Effector memory CD4-positive, alpha-beta T cell (primary cell): ENCODE measurements around the gene CCP110.

Experiments
- DNase-seq, 3 donors: peaks; one replicate each; pipeline ENCODE4 v3.0.0-alpha.2; 2020
- H3K27ac ChIP-seq: 2 replicates; pipeline ENCODE4 v1.7.0; 2013; ENCODE audit warnings: mild to moderate bottlenecking, low read length, moderate library complexity; ENCODE audit not compliant: insufficient read depth, poor library complexity, severe bottlenecking
- H3K27me3 ChIP-seq: replicated peaks from 2 replicates; pipeline ENCODE4 v1.7.0; 2013; ENCODE audit warnings: mild to moderate bottlenecking, low read length; ENCODE audit not compliant: insufficient read depth, control insufficient read depth, poor library complexity, severe bottlenecking
- H3K36me3 ChIP-seq: 2 replicates; pipeline ENCODE4 v1.7.0; 2013; ENCODE audit warnings: mild to moderate bottlenecking, low read length, moderate library complexity; ENCODE audit not compliant: control insufficient read depth, insufficient read depth
- H3K4me1 ChIP-seq: 2 replicates; pipeline ENCODE4 v1.7.0; 2013; ENCODE audit warnings: low read length, mild to moderate bottlenecking; ENCODE audit not compliant: control insufficient read depth, insufficient read depth, poor library complexity, severe bottlenecking
- H3K4me3 ChIP-seq: 2 replicates; pipeline ENCODE4 v1.7.0; 2013; ENCODE audit warnings: low read length, low read depth, mild to moderate bottlenecking; ENCODE audit not compliant: insufficient read depth, poor library complexity, severe bottlenecking
- H3K9me3 ChIP-seq: 2 replicates; pipeline ENCODE4 v1.7.0; 2013; ENCODE audit warnings: mild to moderate bottlenecking, low read length, moderate library complexity; ENCODE audit not compliant: control insufficient read depth

CCP110 gene

GRCh38 chr16:19566362-19566761 lies 42.6 kb downstream of the CCP110 start:
- no peak for DNase-seq
- Histone ChIP-seq H3K9me3 (no peaks in the 10 kb centered on the region), H3K4me1 (no peaks in the 10 kb centered on the region), H3K36me3 (peaks cover 29% of the 10 kb centered on the region), H3K4me3 (no peak overlapping the region), H3K27me3 (no peaks in the 10 kb centered on the region), H3K27ac (no peak overlapping the region)

GRCh38 chr16:19567560-19567959 lies 43.8 kb downstream of the CCP110 start:
- Histone ChIP-seq H3K9me3 (no peaks in the 10 kb centered on the region), H3K27me3 (no peaks in the 10 kb centered on the region), H3K4me3 (no peak overlapping the region), H3K36me3 (peaks cover 29% of the 10 kb centered on the region), H3K27ac (no peak overlapping the region), H3K4me1 (no peaks in the 10 kb centered on the region)
- DNase-seq: no peak

DNA sequence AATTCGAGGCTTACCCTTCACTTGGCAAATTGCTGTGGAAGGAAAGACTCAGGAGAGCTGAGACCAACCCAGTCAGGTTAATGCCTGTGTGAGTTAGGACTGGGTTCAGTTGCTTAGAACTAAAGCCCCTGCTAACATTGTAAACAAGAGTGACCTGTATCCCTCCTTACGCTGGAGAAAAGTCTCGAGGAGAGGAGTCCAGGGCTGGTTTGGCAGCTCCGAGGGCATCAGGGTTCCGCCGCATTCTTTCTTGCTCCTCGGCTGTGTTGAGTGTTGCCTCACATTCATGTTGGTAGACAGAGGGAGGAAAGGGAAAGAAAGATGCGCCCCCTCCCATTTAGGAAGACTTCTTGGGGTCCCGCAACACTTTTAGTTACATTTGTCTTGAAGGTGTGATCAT lies 50.3 kb downstream of the CCP110 start:
- Histone ChIP-seq H3K4me3 (no peak overlapping the region), H3K27me3 (no peaks in the 10 kb centered on the region), H3K4me1 (no peaks in the 10 kb centered on the region), H3K36me3 (peaks cover 42% of the 10 kb centered on the region), H3K27ac (no peak overlapping the region), H3K9me3 (no peaks in the 10 kb centered on the region)
- DNase-seq: no peak

DNA sequence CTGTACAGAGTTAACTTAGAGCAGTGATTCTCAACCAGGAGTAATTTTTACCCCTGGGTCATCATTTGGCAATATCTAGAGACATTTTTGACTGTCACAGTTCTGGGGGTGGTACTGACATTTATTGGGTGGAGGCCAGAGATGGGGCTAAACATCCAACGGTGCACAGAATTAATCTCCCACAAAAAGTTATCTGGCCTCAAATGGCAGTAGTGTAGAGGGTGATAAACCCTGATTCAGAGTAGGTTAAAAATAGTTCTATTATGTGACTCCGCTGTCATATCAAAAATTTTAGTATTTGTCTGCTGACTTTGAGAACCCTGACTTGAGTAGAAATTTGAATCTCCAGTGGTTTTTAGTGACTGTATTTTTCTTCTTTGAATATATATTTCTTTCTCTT lies 50.9 kb downstream of the CCP110 start:
- Histone ChIP-seq H3K27ac (no peak overlapping the region), H3K4me3 (no peak overlapping the region), H3K4me1 (no peaks in the 10 kb centered on the region), H3K36me3 (peaks cover 39% of the 10 kb centered on the region), H3K9me3 (no peaks in the 10 kb centered on the region), H3K27me3 (no peaks in the 10 kb centered on the region)
- DNase-seq: no peak

DNA sequence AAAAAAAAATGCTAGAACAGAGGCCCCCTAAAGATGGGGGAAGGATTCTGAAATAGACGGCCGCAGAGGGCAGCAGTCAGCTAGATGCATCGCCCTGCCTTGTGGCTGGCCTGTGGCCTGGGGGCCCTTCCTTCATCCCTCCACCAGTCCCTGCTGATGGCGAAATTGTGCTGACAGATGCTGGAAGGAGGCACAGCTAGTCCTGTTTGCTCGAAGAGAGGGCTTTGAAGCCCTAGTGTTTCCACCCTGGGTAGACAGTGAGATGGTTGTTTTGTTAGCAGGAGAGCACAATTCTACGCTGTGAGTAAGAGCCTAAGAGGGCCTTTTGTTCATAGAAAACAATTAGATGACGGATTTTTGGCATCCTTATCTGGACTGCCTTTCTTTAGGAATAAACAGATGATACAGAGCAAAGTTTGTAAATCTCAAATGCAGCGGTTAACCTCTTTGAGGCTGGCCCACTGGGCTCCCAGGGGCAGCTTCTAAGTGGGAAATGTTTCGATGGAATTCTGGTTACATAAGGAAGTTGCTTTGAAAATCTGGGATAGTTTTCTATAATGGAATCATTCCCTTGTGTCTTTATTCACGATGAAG lies 54.7 kb downstream of the CCP110 start:
- no peak overlapping the region for H3K4me3 ChIP-seq
- H3K27me3 ChIP-seq: no peaks in the 10 kb centered on the region
- DNase-seq: no peak
- H3K36me3 ChIP-seq: peaks cover 56% of the 10 kb centered on the region
- H3K9me3 ChIP-seq: no peaks in the 10 kb centered on the region
- H3K4me1 ChIP-seq: no peaks in the 10 kb centered on the region
- H3K27ac ChIP-seq: no peak overlapping the region

- no peak overlapping the region for H3K27ac ChIP-seq
- no peaks in the 10 kb centered on the region for H3K4me1 ChIP-seq
- DNase-seq: no peak
- no peak overlapping the region for H3K4me3 ChIP-seq
- H3K27me3 ChIP-seq: no peaks in the 10 kb centered on the region
- peaks cover 36% of the 10 kb centered on the region for H3K36me3 ChIP-seq
- H3K9me3 ChIP-seq: no peaks in the 10 kb centered on the region
Measured at GRCh38 chr16:19582050-19582831, 58.5 kb downstream of the CCP110 start.

DNA sequence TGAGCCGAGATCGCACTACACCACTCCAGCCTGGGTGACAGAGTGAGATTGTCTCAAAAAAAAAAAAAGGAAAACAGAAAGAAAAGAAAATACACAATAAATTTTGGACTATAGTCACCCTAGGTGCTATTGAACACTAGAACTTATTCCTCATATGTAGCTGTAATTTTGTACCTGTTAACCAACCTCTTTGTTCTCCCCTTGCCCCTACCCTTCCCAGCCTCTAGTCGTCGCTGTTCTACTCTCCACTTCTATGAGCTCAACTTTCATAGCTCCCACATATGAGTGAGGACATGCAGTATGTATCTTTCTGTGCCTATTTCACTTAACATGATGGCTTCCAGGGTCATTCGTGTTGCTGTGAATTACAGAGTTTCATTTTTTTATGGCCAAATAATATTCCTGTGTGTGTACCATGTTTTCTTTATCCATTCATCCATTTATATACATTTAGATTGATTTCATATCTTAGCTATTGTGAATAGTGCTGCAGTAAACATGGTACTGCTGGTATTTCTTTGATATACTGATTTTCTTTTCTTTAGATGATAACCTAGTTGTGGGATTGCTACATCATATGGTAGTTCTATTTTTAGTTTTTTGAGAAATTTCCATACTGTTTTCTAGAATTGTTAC lies 60.0 kb downstream of the CCP110 start:
- Histone ChIP-seq H3K4me1 (no peaks in the 10 kb centered on the region), H3K4me3 (no peak overlapping the region), H3K27me3 (no peaks in the 10 kb centered on the region), H3K36me3 (peaks cover 31% of the 10 kb centered on the region), H3K9me3 (no peaks in the 10 kb centered on the region), H3K27ac (no peak overlapping the region)
- peak in 1 of 3 donors; percentile 2 for DNase-seq

DNA sequence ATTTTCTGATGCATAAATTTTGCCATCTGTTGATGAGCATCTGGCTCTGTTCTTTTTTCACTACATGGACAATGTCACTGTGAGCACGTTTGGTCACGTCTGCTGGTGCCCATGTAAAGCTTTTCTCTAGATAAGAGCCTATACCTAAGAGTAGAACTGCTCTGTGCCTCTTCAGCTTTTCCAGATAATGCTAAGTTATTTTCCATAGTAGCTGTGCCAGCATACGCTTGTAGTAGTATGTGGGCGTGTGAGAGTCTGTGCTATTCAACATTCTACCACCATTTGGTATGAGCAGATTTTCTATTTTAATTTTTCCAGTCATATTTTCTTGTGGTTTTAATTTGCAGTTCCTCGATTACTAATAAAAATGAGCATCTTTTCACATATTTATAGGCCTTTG lies 64.9 kb downstream of the CCP110 start:
- Histone ChIP-seq H3K4me3 (no peak overlapping the region), H3K9me3 (no peaks in the 10 kb centered on the region), H3K4me1 (no peaks in the 10 kb centered on the region), H3K27ac (no peak overlapping the region), H3K27me3 (no peaks in the 10 kb centered on the region), H3K36me3 (peaks cover 11% of the 10 kb centered on the region)
- DNase-seq: no peak

- no peak overlapping the region for H3K27ac ChIP-seq
Measured at GRCh38 chr16:19589106-19589505, 65.4 kb downstream of the CCP110 start.

DNA sequence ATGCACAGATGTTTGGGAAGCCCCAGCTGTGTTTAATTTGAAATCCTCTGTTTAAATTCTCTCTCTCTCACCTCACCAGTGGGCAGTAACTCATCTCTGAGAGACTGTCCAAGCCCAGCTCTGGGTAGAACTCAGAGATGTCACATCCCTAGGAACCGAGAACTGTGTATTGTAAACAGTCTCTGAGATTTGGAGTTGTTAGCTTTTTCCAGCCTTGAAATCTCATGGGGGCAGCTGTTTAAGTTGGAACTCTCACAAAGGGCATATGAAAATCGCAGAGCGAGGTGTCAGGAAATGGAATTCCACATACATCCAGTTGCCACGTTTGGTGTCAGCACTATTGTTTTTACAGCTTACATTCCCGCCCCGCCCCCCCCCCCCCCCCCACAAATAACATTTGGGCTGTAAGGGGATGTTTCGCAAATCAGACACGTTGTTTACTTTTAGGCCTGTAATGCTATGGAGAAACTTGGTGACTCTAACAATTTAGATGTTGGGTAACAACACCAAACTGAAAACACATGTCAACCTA lies 66.1 kb downstream of the CCP110 start:
- no peak for DNase-seq
- Histone ChIP-seq H3K4me3 (no peak overlapping the region), H3K9me3 (no peaks in the 10 kb centered on the region), H3K36me3 (peaks cover 11% of the 10 kb centered on the region), H3K27me3 (no peaks in the 10 kb centered on the region), H3K4me1 (no peaks in the 10 kb centered on the region), H3K27ac (no peak overlapping the region)

More at GRCh38 chr16:19589106-19589505, 65.4 kb downstream of the CCP110 start:
- Histone ChIP-seq H3K4me3 (no peak overlapping the region), H3K36me3 (peaks cover 11% of the 10 kb centered on the region), H3K27me3 (no peaks in the 10 kb centered on the region), H3K9me3 (no peaks in the 10 kb centered on the region), H3K4me1 (no peaks in the 10 kb centered on the region)
- no peak for DNase-seq
